ENCODE data around the gene GPR85.

DNA sequence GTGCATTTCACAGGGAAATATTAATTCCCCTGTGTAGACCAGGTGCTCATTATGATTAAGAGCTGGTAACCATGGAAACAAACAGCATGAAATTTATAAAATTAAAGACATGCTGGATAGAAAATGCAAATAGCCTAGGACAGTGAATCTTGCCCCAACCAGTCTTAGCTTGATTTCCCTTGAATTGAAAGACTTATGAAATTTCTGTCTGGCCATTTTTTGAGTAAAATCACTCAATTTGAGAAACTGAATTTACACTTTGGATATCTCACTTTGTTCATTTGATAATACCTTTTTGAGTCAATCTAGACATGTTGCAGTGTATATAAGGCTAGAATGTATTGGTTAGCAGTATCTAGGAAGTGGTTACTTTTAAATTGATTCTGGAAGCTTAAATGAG, 36.1 kb upstream of the GPR85 start:
- TF ChIP-seq, protein P1, sequence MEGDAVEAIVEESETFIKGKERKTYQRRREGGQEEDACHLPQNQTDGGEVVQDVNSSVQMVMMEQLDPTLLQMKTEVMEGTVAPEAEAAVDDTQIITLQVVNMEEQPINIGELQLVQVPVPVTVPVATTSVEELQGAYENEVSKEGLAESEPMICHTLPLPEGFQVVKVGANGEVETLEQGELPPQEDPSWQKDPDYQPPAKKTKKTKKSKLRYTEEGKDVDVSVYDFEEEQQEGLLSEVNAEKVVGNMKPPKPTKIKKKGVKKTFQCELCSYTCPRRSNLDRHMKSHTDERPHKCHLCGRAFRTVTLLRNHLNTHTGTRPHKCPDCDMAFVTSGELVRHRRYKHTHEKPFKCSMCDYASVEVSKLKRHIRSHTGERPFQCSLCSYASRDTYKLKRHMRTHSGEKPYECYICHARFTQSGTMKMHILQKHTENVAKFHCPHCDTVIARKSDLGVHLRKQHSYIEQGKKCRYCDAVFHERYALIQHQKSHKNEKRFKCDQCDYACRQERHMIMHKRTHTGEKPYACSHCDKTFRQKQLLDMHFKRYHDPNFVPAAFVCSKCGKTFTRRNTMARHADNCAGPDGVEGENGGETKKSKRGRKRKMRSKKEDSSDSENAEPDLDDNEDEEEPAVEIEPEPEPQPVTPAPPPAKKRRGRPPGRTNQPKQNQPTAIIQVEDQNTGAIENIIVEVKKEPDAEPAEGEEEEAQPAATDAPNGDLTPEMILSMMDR (IDR thresholded peaks at IDR 0.05; ENCODE audit: low read length) = no peak
- TF ChIP-seq EZH2 (optimal IDR thresholded peaks at IDR 0.05; ENCODE audit: low read depth, low read length) (no peak), EZH2phosphoT487 (IDR thresholded peaks at IDR 0.05; ENCODE audit: low read length) (no peak)

Data from MM.1S (cell line).